ENCODE results near the gene SERPINH1.

DNA sequence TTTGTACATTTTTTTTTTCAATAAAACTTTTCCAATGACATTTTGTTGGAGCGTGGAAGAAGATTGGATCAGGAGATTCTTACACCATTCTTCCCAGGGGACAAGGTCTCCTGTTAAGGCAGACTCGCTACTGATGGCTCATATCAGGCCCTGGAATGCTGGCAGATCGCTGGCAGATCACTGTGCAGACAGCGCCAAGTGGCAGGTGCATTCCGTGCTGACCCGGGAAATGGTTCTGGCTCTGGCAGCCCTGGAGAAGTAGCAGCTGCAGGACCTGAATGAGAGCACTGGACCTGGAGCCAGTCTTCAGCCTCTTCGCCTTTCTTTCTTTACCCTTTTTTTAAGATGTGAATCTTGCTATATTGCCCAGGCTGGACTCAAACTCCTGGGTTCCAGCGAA, 10.7 kb downstream of the SERPINH1 start:
- TF ChIP-seq, protein P1, sequence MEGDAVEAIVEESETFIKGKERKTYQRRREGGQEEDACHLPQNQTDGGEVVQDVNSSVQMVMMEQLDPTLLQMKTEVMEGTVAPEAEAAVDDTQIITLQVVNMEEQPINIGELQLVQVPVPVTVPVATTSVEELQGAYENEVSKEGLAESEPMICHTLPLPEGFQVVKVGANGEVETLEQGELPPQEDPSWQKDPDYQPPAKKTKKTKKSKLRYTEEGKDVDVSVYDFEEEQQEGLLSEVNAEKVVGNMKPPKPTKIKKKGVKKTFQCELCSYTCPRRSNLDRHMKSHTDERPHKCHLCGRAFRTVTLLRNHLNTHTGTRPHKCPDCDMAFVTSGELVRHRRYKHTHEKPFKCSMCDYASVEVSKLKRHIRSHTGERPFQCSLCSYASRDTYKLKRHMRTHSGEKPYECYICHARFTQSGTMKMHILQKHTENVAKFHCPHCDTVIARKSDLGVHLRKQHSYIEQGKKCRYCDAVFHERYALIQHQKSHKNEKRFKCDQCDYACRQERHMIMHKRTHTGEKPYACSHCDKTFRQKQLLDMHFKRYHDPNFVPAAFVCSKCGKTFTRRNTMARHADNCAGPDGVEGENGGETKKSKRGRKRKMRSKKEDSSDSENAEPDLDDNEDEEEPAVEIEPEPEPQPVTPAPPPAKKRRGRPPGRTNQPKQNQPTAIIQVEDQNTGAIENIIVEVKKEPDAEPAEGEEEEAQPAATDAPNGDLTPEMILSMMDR (IDR thresholded peaks at IDR 0.05) = no peak
- TF ChIP-seq POLR2AphosphoS5 (IDR thresholded peaks at IDR 0.05) = no peak
- no peak for TF ChIP-seq POLR2A (IDR thresholded peaks at IDR 0.05)

Data from stomach (tissue), 4 donors.